Trophoblast cell (in vitro differentiated cells and primary cell): ENCODE measurements around the gene RNFT1.
A peak's percentile ranks its signal among the peaks of the same experiment; 100 is the strongest.
"Not testable (repeated sequence)": the region's sequence is repeated elsewhere in the genome, so short reads cannot be mapped to it uniquely, and the experiment has no call there.

Experiments used
- DNase-seq, 2 donors: peaks; one replicate each; pipeline ENCODE4 v3.0.0-alpha.2; 2016
- H2AFZ ChIP-seq: 2 replicates; pipeline ENCODE4 v1.6.1; 2013; ENCODE audit warnings: low read length, moderate library complexity, mild to moderate bottlenecking; ENCODE audit not compliant: insufficient read depth, poor library complexity
- H2AK5ac ChIP-seq: 2 replicates; pipeline ENCODE4 v1.6.1; 2013; ENCODE audit warnings: mild to moderate bottlenecking, low read length
- H2BK120ac ChIP-seq: 2 replicates; pipeline ENCODE4 v1.6.1; 2013; ENCODE audit warnings: low read length, mild to moderate bottlenecking, moderate library complexity; ENCODE audit not compliant: insufficient read depth, poor library complexity
- H2BK12ac ChIP-seq: 2 replicates; pipeline ENCODE4 v1.6.1; 2013; ENCODE audit warnings: mild to moderate bottlenecking, low read length, moderate library complexity
- H2BK5ac ChIP-seq: 2 replicates; pipeline ENCODE4 v1.6.1; 2013; ENCODE audit warnings: low read length, low read depth, moderate library complexity, mild to moderate bottlenecking; ENCODE audit not compliant: poor library complexity
- H3K14ac ChIP-seq: 2 replicates; pipeline ENCODE4 v1.6.1; 2013; ENCODE audit warnings: mild to moderate bottlenecking, low read length
- H3K18ac ChIP-seq: 2 replicates; pipeline ENCODE4 v1.6.1; 2013; ENCODE audit warnings: mild to moderate bottlenecking, low read length
- H3K23ac ChIP-seq: 2 replicates; pipeline ENCODE4 v1.6.1; 2013; ENCODE audit warnings: low read length
- H3K27ac ChIP-seq: 2 replicates; pipeline ENCODE4 v1.5.1; 2013; ENCODE audit warnings: low read depth, mild to moderate bottlenecking, inconsistent platforms, low read length, moderate library complexity
- H3K27me3 ChIP-seq: 2 replicates; pipeline ENCODE4 v1.6.1; 2013; ENCODE audit warnings: inconsistent platforms, mild to moderate bottlenecking, low read length, moderate library complexity; ENCODE audit not compliant: insufficient read depth
- H3K36me3 ChIP-seq, 2 experiments: 1 replicate in 1 of 2; 2 replicates in 1 of 2; pipeline ENCODE4 v1.6.1; 2013; ENCODE audit warnings: low read length in 2 of 2, mild to moderate bottlenecking in 2 of 2, moderate library complexity in 1 of 2; ENCODE audit not compliant: insufficient read depth in 2 of 2, control insufficient read depth in 1 of 2
- H3K4ac ChIP-seq: 2 replicates; pipeline ENCODE4 v1.6.1; 2013; ENCODE audit warnings: low read depth, mild to moderate bottlenecking, low read length, moderate library complexity
- H3K4me1 ChIP-seq, 2 experiments: 1 replicate in 1 of 2; 2 replicates in 1 of 2; pipeline ENCODE4 v1.6.1; 2013; ENCODE audit warnings: low read length in 2 of 2, mild to moderate bottlenecking in 2 of 2, moderate library complexity in 1 of 2; ENCODE audit not compliant: insufficient read depth in 2 of 2, control insufficient read depth in 1 of 2
- H3K4me2 ChIP-seq: 2 replicates; pipeline ENCODE4 v1.6.1; 2013; ENCODE audit warnings: inconsistent platforms, mild to moderate bottlenecking, low read length, moderate library complexity
- H3K4me3 ChIP-seq: 2 replicates; pipeline ENCODE4 v1.5.1; 2013; ENCODE audit warnings: mild to moderate bottlenecking, low read depth, low read length, inconsistent platforms
- H3K79me1 ChIP-seq: one replicate; pipeline ENCODE4 v1.6.1; 2013; ENCODE audit warnings: low read length
- H3K79me2 ChIP-seq: 2 replicates; pipeline ENCODE4 v1.6.1; 2013; ENCODE audit warnings: low read length, mild to moderate bottlenecking; ENCODE audit not compliant: control insufficient read depth, insufficient read depth, poor library complexity
- H3K9ac ChIP-seq: 2 replicates; pipeline ENCODE4 v1.6.1; 2013; ENCODE audit warnings: mild to moderate bottlenecking, low read length
- H3K9me3 ChIP-seq: 2 replicates; pipeline ENCODE4 v1.6.1; 2013; ENCODE audit warnings: low read depth, mild to moderate bottlenecking, control low read depth, inconsistent platforms, low read length; ENCODE audit not compliant: insufficient read depth
- H4K12ac ChIP-seq: 2 replicates; pipeline ENCODE4 v1.6.1; 2013; ENCODE audit warnings: low read depth, mild to moderate bottlenecking, low read length, moderate library complexity
- H4K8ac ChIP-seq: 2 replicates; pipeline ENCODE4 v1.6.1; 2013; ENCODE audit warnings: low read depth, mild to moderate bottlenecking, low read length, moderate library complexity
- H4K91ac ChIP-seq: one replicate; pipeline ENCODE4 v1.6.1; 2013; ENCODE audit warnings: low read depth, mild to moderate bottlenecking, low read length, moderate library complexity
- WGBS: extraction: QIAGEN DNeasy Blood & Tissue Kit; methylation state at CpG from one replicate; pipeline ENCODE4 v1.1.7; 2013; ENCODE audit warnings: missing lambda C conversion rate; ENCODE audit not compliant: insufficient read length, insufficient coverage; ENCODE audit errors: extremely low coverage; 5-methylcytosine and 5-hydroxymethylcytosine counted together

The RNFT1 gene

DNA sequence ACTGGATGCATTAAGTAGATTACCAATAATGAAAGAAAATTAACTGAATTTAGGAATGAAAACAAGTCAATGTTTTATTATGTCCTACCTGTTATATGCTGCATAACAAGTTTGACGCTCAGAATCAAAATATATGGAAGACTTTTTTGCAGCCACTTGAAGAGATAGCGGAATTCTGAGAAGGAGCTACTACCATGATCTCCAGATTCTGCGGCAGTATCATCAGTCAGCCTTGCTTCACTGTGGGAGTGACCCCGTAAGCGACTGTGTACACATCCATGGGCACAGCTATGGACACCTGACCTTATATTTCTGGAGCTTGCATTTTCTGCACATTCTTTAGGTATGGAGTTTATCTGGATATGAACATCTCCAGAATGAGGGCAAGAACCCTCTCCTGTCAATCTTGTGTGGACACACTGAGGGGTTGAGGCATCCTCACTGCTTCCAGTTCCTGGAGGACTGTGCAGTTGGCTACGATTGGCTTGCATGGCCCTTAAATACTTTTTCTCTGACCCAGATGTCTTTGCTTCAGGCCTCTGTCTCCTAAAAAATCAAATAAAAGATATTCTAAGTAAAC lies 1.7 kb downstream of the RNFT1 start:
- Histone ChIP-seq H3K27ac (no peak overlapping the region), H4K12ac (no peak overlapping the region), H3K4me1 (peaks cover 0 to 2% of the 10 kb centered on the region in 2 experiments), H2BK120ac (no peak overlapping the region), H2BK5ac (no peak overlapping the region), H3K4me2 (no peak overlapping the region), H3K9ac (peak overlapping the region; percentile 71), H3K9me3 (no peaks in the 10 kb centered on the region), H3K18ac (no peak overlapping the region), H4K8ac (no peak overlapping the region), H3K27me3 (no peaks in the 10 kb centered on the region), H2BK12ac (no peak overlapping the region), H3K79me1 (peaks cover 11% of the 10 kb centered on the region), H2AK5ac (no peak overlapping the region), H3K79me2 (peaks cover 2% of the 10 kb centered on the region), H3K4me3 (no peak overlapping the region), H3K4ac (no peak overlapping the region), H3K23ac (no peak overlapping the region), H2AFZ (no peak overlapping the region), H3K14ac (no peak overlapping the region), H4K91ac (no peak overlapping the region), H3K36me3 (peaks cover 4 to 9% of the 10 kb centered on the region in 2 experiments)
- no peak for DNase-seq
- WGBS: no CpG with 5 or more reads among the region's 6 CpGs

DNA sequence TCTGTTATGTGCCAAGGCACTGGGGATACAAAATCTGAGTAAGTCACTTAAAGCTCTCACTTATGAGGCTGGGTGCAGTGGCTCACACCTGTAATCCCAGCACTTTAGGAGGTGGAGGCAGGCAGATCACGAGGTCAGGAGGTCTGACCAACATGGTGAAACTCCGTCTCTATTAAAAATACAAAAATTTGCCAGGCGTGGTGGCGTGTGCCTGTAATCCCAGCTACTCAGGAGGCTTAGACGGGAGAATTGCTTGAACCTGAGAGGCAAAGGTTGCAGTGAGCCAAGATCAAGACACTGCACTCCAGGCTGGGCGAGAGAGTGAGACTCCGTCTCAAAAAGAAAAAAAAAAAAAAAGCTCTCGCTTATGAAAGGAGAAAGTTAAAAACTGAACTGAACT lies 5.0 kb downstream of the RNFT1 start:
- WGBS: no CpG with 5 or more reads among the region's 8 CpGs
- not testable (repeated sequence) for H2BK120ac ChIP-seq, H3K27ac ChIP-seq, H3K9me3 ChIP-seq, DNase-seq, H4K12ac ChIP-seq, H3K9ac ChIP-seq, H3K4ac ChIP-seq, H2AFZ ChIP-seq, H4K91ac ChIP-seq, H3K36me3 ChIP-seq, H3K4me2 ChIP-seq, H3K23ac ChIP-seq, H3K18ac ChIP-seq, H2BK12ac ChIP-seq, H3K4me3 ChIP-seq, H3K27me3 ChIP-seq, H2AK5ac ChIP-seq, H3K4me1 ChIP-seq, H4K8ac ChIP-seq, H3K79me1 ChIP-seq, H3K79me2 ChIP-seq, H3K14ac ChIP-seq, H2BK5ac ChIP-seq

DNA sequence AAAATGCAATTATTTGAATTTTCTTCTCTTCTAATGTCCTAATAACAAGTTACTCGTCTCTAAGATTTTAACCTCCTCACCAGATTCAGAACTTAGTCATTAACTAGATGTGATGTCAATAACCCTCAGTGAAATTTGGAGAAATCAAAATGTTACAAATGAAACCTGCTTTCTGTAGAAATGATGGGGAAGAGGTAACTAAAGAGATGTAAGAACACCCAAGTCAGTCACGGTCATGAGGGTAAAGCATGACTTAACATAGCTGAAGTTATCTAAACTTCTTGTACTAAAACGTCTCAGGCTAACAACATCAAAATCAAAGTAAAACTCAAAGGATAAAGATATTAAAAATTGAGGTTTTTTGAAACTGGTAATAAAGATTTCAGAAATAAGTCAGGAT lies 9.7 kb downstream of the RNFT1 start:
- Histone ChIP-seq H2BK120ac (no peak overlapping the region), H3K4ac (no peak overlapping the region), H3K79me1 (no peaks in the 10 kb centered on the region), H2BK5ac (no peak overlapping the region), H4K91ac (no peak overlapping the region), H3K14ac (no peak overlapping the region), H4K12ac (no peak overlapping the region), H3K27me3 (no peaks in the 10 kb centered on the region), H3K4me1 (no peaks in the 10 kb centered on the region), H3K4me3 (no peak overlapping the region), H3K9me3 (no peaks in the 10 kb centered on the region), H3K27ac (no peak overlapping the region), H3K79me2 (no peaks in the 10 kb centered on the region), H2AFZ (no peak overlapping the region), H2AK5ac (no peak overlapping the region), H2BK12ac (no peak overlapping the region), H3K4me2 (no peak overlapping the region), H3K36me3 (peaks cover 0 to 6% of the 10 kb centered on the region in 2 experiments), H3K9ac (no peak overlapping the region), H3K18ac (no peak overlapping the region), H3K23ac (no peak overlapping the region), H4K8ac (no peak overlapping the region)
- no CpG with 5 or more reads among the region's 3 CpGs for WGBS
- no peak for DNase-seq

DNA sequence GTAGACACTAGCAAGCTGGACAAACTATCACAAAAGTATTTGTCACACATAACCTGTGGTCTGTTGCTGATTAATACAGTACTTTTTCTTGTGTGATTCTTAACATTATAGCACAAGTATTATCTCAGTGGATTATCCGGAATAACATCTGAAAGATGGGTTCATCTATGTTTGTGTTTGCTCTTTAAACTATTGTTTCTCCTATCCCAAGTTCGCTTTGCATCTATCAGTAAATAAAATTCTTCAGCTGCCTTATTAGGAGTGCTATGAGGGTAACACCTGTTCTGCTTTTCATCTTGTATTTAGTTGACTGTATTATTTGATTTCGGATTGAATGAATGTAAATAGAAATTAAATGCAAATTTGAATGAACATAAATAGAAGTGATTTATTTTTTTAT lies 14.5 kb downstream of the RNFT1 start:
- Histone ChIP-seq H4K8ac (no peak overlapping the region), H2AK5ac (no peak overlapping the region), H2BK120ac (no peak overlapping the region), H3K9me3 (no peaks in the 10 kb centered on the region), H3K18ac (no peak overlapping the region), H4K12ac (no peak overlapping the region), H3K4me1 (no peaks in the 10 kb centered on the region), H2BK12ac (no peak overlapping the region), H3K79me1 (no peaks in the 10 kb centered on the region), H3K4me3 (no peak overlapping the region), H3K4ac (no peak overlapping the region), H2AFZ (no peak overlapping the region), H3K9ac (no peak overlapping the region), H2BK5ac (no peak overlapping the region), H3K27me3 (no peaks in the 10 kb centered on the region), H3K4me2 (no peak overlapping the region), H3K27ac (no peak overlapping the region), H3K14ac (no peak overlapping the region), H3K79me2 (no peaks in the 10 kb centered on the region), H3K36me3 (peaks cover 5 to 10% of the 10 kb centered on the region in 2 experiments), H3K23ac (no peak overlapping the region), H4K91ac (no peak overlapping the region)
- WGBS: no CpG with 5 or more reads among the region's 3 CpGs
- no peak for DNase-seq
